Activated T-cell treated with anti-CD3 and anti-CD28 coated beads, Interleukin-2, amount 50 U/mL, for 4 hours (primary cell): Measurements from ENCODE around the gene TRIM23. TPM values are rescaled to one million over a fixed set of nuclear protein-coding genes. Genes with fewer than 3 reads are reported as not detected.

Experiments used
- ATAC-seq, 2 donors: fragments of 200-7000 bp; cut with Tn5 transposase; one replicate each; pipeline ENCODE4 v1.10.0; 2021
- DNase-seq: peaks from one replicate; pipeline ENCODE4 v3.0.0-alpha.2; 2020
- H3K27me3 Mint-ChIP-seq: one replicate; pipeline ENCODE4 v1.8.0; 2021; ENCODE audit warnings: low read depth, mixed read lengths
- H3K36me3 Mint-ChIP-seq: one replicate; pipeline ENCODE4 v1.8.0; 2022; ENCODE audit warnings: mixed read lengths; ENCODE audit not compliant: insufficient read depth
- H3K4me1 Mint-ChIP-seq: one replicate; pipeline ENCODE4 v1.8.0; 2021; ENCODE audit warnings: low read depth, mixed read lengths
- H3K4me3 Mint-ChIP-seq: one replicate; pipeline ENCODE4 v1.8.0; 2021; ENCODE audit warnings: mild to moderate bottlenecking, moderate library complexity, mixed read lengths
- H3K9me3 Mint-ChIP-seq: one replicate; pipeline ENCODE4 v1.8.0; 2021; ENCODE audit warnings: mixed read lengths
- total RNA-seq, 3 donors: library from RNA; stranded (reverse); gene quantifications; one replicate each; pipeline ENCODE4 v1.2.1, GENCODE V29; 2021

TRIM23 gene
- total RNA-seq, 3 donors from 2014 or later: 5.0 to 6.3 (median 5.5) TPM

DNA sequence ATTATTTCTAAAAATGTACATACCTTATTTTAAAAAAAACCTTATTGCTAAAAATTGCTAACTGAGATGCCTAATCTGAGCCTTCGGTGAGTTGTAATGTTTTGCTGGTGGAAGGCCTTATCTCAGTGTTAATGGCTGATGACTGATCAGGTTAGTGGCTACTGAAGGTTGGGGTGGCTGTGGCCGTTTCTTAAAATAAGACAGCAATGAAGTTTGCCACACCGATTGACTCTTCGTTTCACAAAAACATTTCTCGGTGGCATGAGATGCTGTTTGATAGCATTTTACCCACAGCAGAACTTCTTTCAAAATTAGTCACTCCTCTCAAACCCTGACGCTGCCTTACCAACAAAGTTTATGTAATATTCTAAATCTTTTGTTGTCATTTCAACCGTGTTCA lies 75.9 kb downstream of the TRIM23 start:
- no peak for ATAC-seq
- Mint-ChIP-seq H3K27me3 (no peaks in the 10 kb centered on the region), H3K36me3 (peaks cover 22% of the 10 kb centered on the region), H3K9me3 (no peaks in the 10 kb centered on the region), H3K4me3 (no peak overlapping the region), H3K4me1 (no peaks in the 10 kb centered on the region)
- DNase-seq: no peak

DNA sequence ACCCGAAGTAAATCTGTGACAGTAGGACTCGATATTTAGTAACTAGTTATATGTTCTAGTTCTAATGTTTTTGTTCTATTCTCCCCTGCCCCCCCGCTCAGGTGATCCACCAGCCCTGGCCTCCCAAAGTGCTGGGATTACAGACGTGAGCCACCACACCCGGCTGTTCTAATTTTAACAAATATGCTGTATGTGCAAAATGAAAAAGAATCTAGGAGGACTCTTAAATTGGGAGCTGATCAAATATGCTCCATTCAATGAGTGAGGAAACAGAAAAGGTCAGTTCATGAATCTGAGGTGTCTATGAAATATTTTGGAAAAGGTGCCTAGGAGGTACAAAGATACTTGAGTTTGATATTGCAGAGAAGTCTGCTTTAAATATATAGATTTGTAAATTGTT lies 78.0 kb downstream of the TRIM23 start:
- no peaks in the 10 kb centered on the region for H3K27me3 Mint-ChIP-seq
- no peak for ATAC-seq
- H3K36me3 Mint-ChIP-seq: peaks cover 32% of the 10 kb centered on the region
- no peaks in the 10 kb centered on the region for H3K9me3 Mint-ChIP-seq
- H3K4me1 Mint-ChIP-seq: no peaks in the 10 kb centered on the region
- no peak overlapping the region for H3K4me3 Mint-ChIP-seq
- DNase-seq: no peak

DNA sequence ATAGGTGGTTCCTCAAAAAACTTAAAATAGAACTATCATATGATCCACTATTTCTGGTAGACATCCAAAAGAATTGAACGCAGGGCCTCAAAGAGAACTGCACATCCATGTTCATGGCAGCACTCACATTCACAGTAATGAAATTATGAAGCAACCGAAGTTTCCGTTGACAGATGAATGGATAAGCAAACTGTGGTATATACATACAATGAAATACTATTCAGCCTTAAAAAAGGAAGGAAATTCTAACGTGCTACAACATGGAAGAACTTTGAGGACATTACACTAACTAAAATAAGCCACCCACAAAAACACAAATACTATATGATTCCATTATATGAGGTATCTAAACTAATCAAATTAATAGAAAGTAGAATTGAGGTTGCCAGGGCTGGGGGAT lies 79.7 kb downstream of the TRIM23 start:
- H3K36me3 Mint-ChIP-seq: peaks cover 27% of the 10 kb centered on the region
- no peak for ATAC-seq
- H3K27me3 Mint-ChIP-seq: no peaks in the 10 kb centered on the region
- H3K4me1 Mint-ChIP-seq: no peaks in the 10 kb centered on the region
- no peaks in the 10 kb centered on the region for H3K9me3 Mint-ChIP-seq
- no peak for DNase-seq
- H3K4me3 Mint-ChIP-seq: no peak overlapping the region

DNA sequence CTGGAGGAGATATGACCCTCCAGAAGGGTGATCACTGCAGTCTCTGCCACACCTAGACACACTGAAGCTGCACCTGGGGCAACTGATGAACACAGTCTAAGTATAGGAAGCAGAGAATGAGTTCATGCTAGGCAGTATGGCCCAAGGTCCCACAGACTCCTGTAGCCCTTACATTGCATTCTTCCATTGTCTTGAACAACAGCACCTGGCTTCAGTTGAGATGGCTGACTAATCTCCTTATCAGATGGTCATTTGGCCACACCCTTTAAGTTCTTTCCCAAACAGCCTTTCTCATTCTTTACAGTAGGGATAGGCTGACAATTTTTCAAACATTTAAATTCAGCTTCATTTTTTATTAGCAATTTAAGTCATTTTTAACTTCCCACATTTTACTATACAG lies 84.3 kb downstream of the TRIM23 start:
- no peak overlapping the region for H3K4me3 Mint-ChIP-seq
- no peaks in the 10 kb centered on the region for H3K4me1 Mint-ChIP-seq
- no peaks in the 10 kb centered on the region for H3K27me3 Mint-ChIP-seq
- DNase-seq (no peak), ATAC-seq (no peak)
- peaks cover 19% of the 10 kb centered on the region for H3K36me3 Mint-ChIP-seq
- no peaks in the 10 kb centered on the region for H3K9me3 Mint-ChIP-seq

Other genes with a start within 250 kb of the TRIM23 start
- under 1 TPM; 0.27 to 0.63 (median 0.61) TPM for gene ADAMTS6, start 142.4 kb downstream of the TRIM23 start, total RNA-seq
- 10 to 100 TPM; 24.4 to 34.9 (median 33.3) TPM for gene CENPK, start 61.2 kb downstream of the TRIM23 start, total RNA-seq
- 10 to 100 TPM; 41.1 to 44.1 (median 42.8) TPM for gene PPWD1, start 61.0 kb downstream of the TRIM23 start, total RNA-seq
- gene SHLD3, start 694 bp upstream of the TRIM23 start, total RNA-seq: 1 to 10 TPM; 7.2 to 8.0 (median 7.6) TPM
- 10 to 100 TPM; 18.5 to 21.8 (median 18.7) TPM for gene TRAPPC13, start 694 bp upstream of the TRIM23 start, total RNA-seq
- 10 to 100 TPM in 1 of 3 donors, 1 to 10 TPM in 2; 9.2 to 11.0 (median 9.8) TPM for gene SGTB, start 97.8 kb upstream of the TRIM23 start, total RNA-seq
- 10 to 100 TPM; 29.7 to 40.9 (median 38.8) TPM for gene NLN, start 97.9 kb upstream of the TRIM23 start, total RNA-seq